Smooth muscle cell (in vitro differentiated cells): ENCODE results near the gene NUDT22. TPM values are rescaled to one million over a fixed set of nuclear protein-coding genes. Genes with fewer than 3 reads are reported as not detected.
A peak's percentile ranks its signal among the peaks of the same experiment; 100 is the strongest.

Source experiments
- DNase-seq: peaks from one replicate; lab custom pipeline; 2025; ENCODE audit not compliant: unreplicated experiment; lab: John Stamatoyannopoulos, UW
- H2AFZ ChIP-seq: fragments of 200-600 bp; sonication (generic); 2 replicates; pipeline ENCODE4 v1.6.0; 2016; ENCODE audit warnings: antibody characterized with exemption, low read depth, mild to moderate bottlenecking
- H3F3A ChIP-seq: fragments of 200-600 bp; sonication (generic); 2 replicates; pipeline ENCODE4 v1.6.0; 2017; ENCODE audit warnings: antibody characterized with exemption, low read depth
- H3K27ac ChIP-seq: fragments of 200-600 bp; sonication (generic); 2 replicates; pipeline ENCODE4 v1.5.1; 2016; ENCODE audit warnings: low read depth, mild to moderate bottlenecking
- H3K27me3 ChIP-seq: fragments of 200-600 bp; sonication (generic); 2 replicates; pipeline ENCODE4 v1.6.1; 2016; ENCODE audit warnings: low read depth, mild to moderate bottlenecking
- H3K36me3 ChIP-seq: fragments of 200-600 bp; sonication (generic); 2 replicates; pipeline ENCODE4 v1.5.1; 2016; ENCODE audit warnings: low read depth
- H3K4me1 ChIP-seq: fragments of 200-600 bp; sonication (generic); 2 replicates; pipeline ENCODE4 v1.5.1; 2016; ENCODE audit warnings: low read depth
- H3K4me2 ChIP-seq: fragments of 200-600 bp; sonication (generic); 2 replicates; pipeline ENCODE4 v1.6.0; 2016; ENCODE audit warnings: mild to moderate bottlenecking
- H3K4me3 ChIP-seq: fragments of 200-600 bp; sonication (generic); 2 replicates; pipeline ENCODE4 v1.5.1; 2016; ENCODE audit warnings: mild to moderate bottlenecking
- H3K79me2 ChIP-seq: fragments of 200-600 bp; sonication (generic); 2 replicates; pipeline ENCODE4 v1.6.0; 2016; ENCODE audit warnings: low read depth, mild to moderate bottlenecking
- H3K9ac ChIP-seq: fragments of 200-600 bp; sonication (generic); 2 replicates; pipeline ENCODE4 v1.6.0; 2016; ENCODE audit warnings: low read depth
- H3K9me3 ChIP-seq: fragments of 200-600 bp; sonication (generic); replicated peaks from 2 replicates; pipeline ENCODE4 v1.5.1; 2016; ENCODE audit warnings: low read depth
- H4K20me1 ChIP-seq: fragments of 200-600 bp; sonication (generic); 2 replicates; pipeline ENCODE4 v1.6.0; 2016; ENCODE audit warnings: low read depth
- CTCF ChIP-seq: fragments of 200-600 bp; sonication (generic); IDR thresholded peaks from 2 replicates; pipeline ENCODE4 v1.5.1; 2017; ENCODE audit warnings: borderline replicate concordance, mild to moderate bottlenecking, antibody characterized with exemption; ENCODE audit not compliant: insufficient read depth, poor library complexity, severe bottlenecking
- WGBS: methylation state at CpG from one replicate; pipeline ENCODE4 v1.1.7; 2016; ENCODE audit warnings: low lambda C conversion rate; 5-methylcytosine and 5-hydroxymethylcytosine counted together
- polyA plus RNA-seq: library from polyadenylated mRNA; unstranded; fragments of >200 nt; fragmentation: Nextera tagmentation; extraction: Ambion mirVana; gene quantifications from 2 replicates; pipeline ENCODE4 v1.2.1, GENCODE V29; 2016
- total RNA-seq: library from RNA; depleted of rRNA; stranded (reverse); fragments of >200 nt; gene quantifications from 2 replicates; pipeline ENCODE4 v1.2.3, GENCODE V29; 2014

NUDT22 gene
- total and polyA plus RNA-seq, 2 experiments from 2014 or later: 51.5 to 82.1 TPM

GRCh38 chr11:64261556-64262080 lies 35.5 kb downstream of the NUDT22 start:
- no peak overlapping the region for H3K27ac ChIP-seq
- H3K36me3 ChIP-seq: no peaks in the 10 kb centered on the region
- 99% methylated on average over 11 of the region's 18 CpGs for WGBS
- no peak overlapping the region for H3K4me3 ChIP-seq
- DNase-seq: no peak
- no peaks in the 10 kb centered on the region for H3K4me1 ChIP-seq
- H4K20me1 ChIP-seq: peaks cover 1% of the 10 kb centered on the region
- H3K9ac ChIP-seq: no peak overlapping the region
- H3K9me3 ChIP-seq: no peaks in the 10 kb centered on the region
- H3K79me2 ChIP-seq: no peaks in the 10 kb centered on the region
- no peak overlapping the region for H3K4me2 ChIP-seq
- TF ChIP-seq CTCF: no peak
- no peaks in the 10 kb centered on the region for H3K27me3 ChIP-seq
- H2AFZ ChIP-seq: no peak overlapping the region
- no peaks in the 10 kb centered on the region for H3F3A ChIP-seq

GRCh38 chr11:64262271-64263002 lies 36.4 kb downstream of the NUDT22 start:
- Histone ChIP-seq H3K4me1 (no peaks in the 10 kb centered on the region), H3K4me3 (no peak overlapping the region), H3K27me3 (no peaks in the 10 kb centered on the region), H2AFZ (no peak overlapping the region), H3K9ac (no peak overlapping the region), H3K4me2 (no peak overlapping the region), H3K36me3 (no peaks in the 10 kb centered on the region), H3K9me3 (no peaks in the 10 kb centered on the region), H3K27ac (peak overlapping the region; percentile 44), H3K79me2 (no peaks in the 10 kb centered on the region), H3F3A (no peaks in the 10 kb centered on the region), H4K20me1 (no peaks in the 10 kb centered on the region)
- WGBS: 96% methylated on average over 41 of the region's 42 CpGs
- DNase-seq: no peak
- TF ChIP-seq CTCF: no peak

- H3K9me3 ChIP-seq: no peaks in the 10 kb centered on the region
- no peaks in the 10 kb centered on the region for H3K36me3 ChIP-seq
- no peak for DNase-seq
- WGBS: 58% methylated on average over 29 of the region's 29 CpGs
- no peak overlapping the region for H3K9ac ChIP-seq
- H3K27ac ChIP-seq: peak overlapping the region; percentile 44
- no peaks in the 10 kb centered on the region for H4K20me1 ChIP-seq
- H3K4me2 ChIP-seq: peak overlapping the region; percentile 27
- no peak for TF ChIP-seq CTCF
- H2AFZ ChIP-seq: no peak overlapping the region
- no peaks in the 10 kb centered on the region for H3K4me1 ChIP-seq
- H3K27me3 ChIP-seq: no peaks in the 10 kb centered on the region
- no peaks in the 10 kb centered on the region for H3K79me2 ChIP-seq
- H3F3A ChIP-seq: no peaks in the 10 kb centered on the region
- H3K4me3 ChIP-seq: no peak overlapping the region
Measured at GRCh38 chr11:64263021-64263946, 37.2 kb downstream of the NUDT22 start.
